GM23338 (cell line): ENCODE data around the gene FKBP5. TPM values are rescaled to one million over a fixed set of nuclear protein-coding genes. Genes with fewer than 3 reads are reported as not detected.

ENCODE experiments used
- ATAC-seq: fragments of 200-7000 bp; cut with Tn5 transposase; 3 replicates; pipeline ENCODE4 v1.9.1; 2020
- DNase-seq: peaks from one replicate; pipeline ENCODE4 v3.0.0-alpha.2; 2015; ENCODE audit warnings: low spot score
- H2AFZ ChIP-seq: fragments of 200-600 bp; sonication (generic); 2 replicates; pipeline ENCODE4 v1.8.0; 2016; ENCODE audit warnings: antibody characterized with exemption, mild to moderate bottlenecking, moderate library complexity
- H3F3A ChIP-seq: fragments of 200-600 bp; sonication (generic); replicated peaks from 2 replicates; pipeline ENCODE4 v1.8.0; 2017; ENCODE audit warnings: antibody characterized with exemption, mixed run types, low read depth
- H3K27ac ChIP-seq: fragments of 200-600 bp; sonication (generic); 2 replicates; pipeline ENCODE4 v1.6.1; 2016; ENCODE audit warnings: low read depth
- H3K27me3 ChIP-seq: fragments of 200-600 bp; sonication (generic); 2 replicates; pipeline ENCODE4 v1.8.0; 2016; ENCODE audit warnings: mild to moderate bottlenecking, mixed run types, moderate library complexity; ENCODE audit not compliant: insufficient read depth
- H3K36me3 ChIP-seq: fragments of 200-600 bp; sonication (generic); 2 replicates; pipeline ENCODE4 v1.8.0; 2016; ENCODE audit warnings: mild to moderate bottlenecking; ENCODE audit not compliant: insufficient read depth
- H3K4me1 ChIP-seq: fragments of 200-600 bp; sonication (generic); 2 replicates; pipeline ENCODE4 v1.8.0; 2016; ENCODE audit warnings: mild to moderate bottlenecking, moderate library complexity; ENCODE audit not compliant: insufficient read depth
- H3K4me2 ChIP-seq: fragments of 200-600 bp; sonication (generic); 2 replicates; pipeline ENCODE4 v1.7.1; 2017; ENCODE audit warnings: mixed run types
- H3K4me3 ChIP-seq: fragments of 200-600 bp; sonication (generic); 2 replicates; pipeline ENCODE4 v1.6.1; 2016; ENCODE audit warnings: mixed run types
- H3K79me2 ChIP-seq: fragments of 200-600 bp; sonication (generic); replicated peaks from 2 replicates; pipeline ENCODE4 v1.8.0; 2017; ENCODE audit warnings: mild to moderate bottlenecking; ENCODE audit not compliant: insufficient read depth
- H3K9me2 ChIP-seq: fragments of 200-600 bp; sonication (generic); 2 replicates; pipeline ENCODE4 v1.8.0; 2017; ENCODE audit not compliant: insufficient read depth
- H4K20me1 ChIP-seq: fragments of 200-600 bp; sonication (generic); replicated peaks from 2 replicates; pipeline ENCODE4 v1.8.0; 2017; ENCODE audit warnings: mild to moderate bottlenecking; ENCODE audit not compliant: insufficient read depth
- H3K27ac Mint-ChIP-seq: 2 replicates; pipeline ENCODE4 v1.8.0; 2020; ENCODE audit warnings: inconsistent platforms, mild to moderate bottlenecking, moderate library complexity, mixed read lengths
- H3K27me3 Mint-ChIP-seq: 3 replicates; pipeline ENCODE4 v1.8.0; 2022; ENCODE audit warnings: low read depth, mild to moderate bottlenecking, moderate library complexity, mixed read lengths, inconsistent platforms; ENCODE audit not compliant: insufficient read depth, poor library complexity
- H3K36me3 Mint-ChIP-seq: 3 replicates; pipeline ENCODE4 v1.8.0; 2021; ENCODE audit warnings: low read depth, mild to moderate bottlenecking, inconsistent platforms, moderate library complexity, mixed read lengths
- H3K4me1 Mint-ChIP-seq: 3 replicates; pipeline ENCODE4 v1.8.0; 2020; ENCODE audit warnings: mild to moderate bottlenecking, inconsistent platforms, mixed read lengths
- H3K4me3 Mint-ChIP-seq: 3 replicates; pipeline ENCODE4 v1.8.0; 2021; ENCODE audit warnings: moderate library complexity, mild to moderate bottlenecking, inconsistent platforms, mixed read lengths
- H3K9me3 Mint-ChIP-seq: 3 replicates; pipeline ENCODE4 v1.8.0; 2020; ENCODE audit warnings: moderate library complexity, mild to moderate bottlenecking, inconsistent platforms, mixed read lengths
- CREB1 ChIP-seq: fragments of 250-450 bp; sonication (Bioruptor Pico); IDR thresholded peaks from 2 replicates; pipeline ENCODE4 v1.5.0; 2020; ENCODE audit warnings: low read depth, mild to moderate bottlenecking, moderate library complexity
- EZH2phosphoT487 ChIP-seq: fragments of 200-600 bp; sonication (generic); IDR thresholded peaks from one replicate; pipeline ENCODE4 v1.8.1; 2018; ENCODE audit warnings: antibody characterized with exemption; ENCODE audit not compliant: unreplicated experiment
- JUNB ChIP-seq: IDR thresholded peaks from one replicate; pipeline ENCODE4 v1.6.1; 2016; ENCODE audit warnings: antibody characterized with exemption; ENCODE audit not compliant: unreplicated experiment
- NANOG ChIP-seq: IDR thresholded peaks from 2 replicates; pipeline ENCODE4 v1.6.1; 2016; ENCODE audit warnings: antibody characterized with exemption, borderline replicate concordance
- POLR2AphosphoS5 ChIP-seq: IDR thresholded peaks from 2 replicates; pipeline ENCODE4 v1.6.1; 2016; ENCODE audit warnings: antibody characterized with exemption, low read depth
- REST ChIP-seq: IDR thresholded peaks from one replicate; pipeline ENCODE4 v1.6.1; 2018; ENCODE audit warnings: antibody characterized with exemption; ENCODE audit not compliant: unreplicated experiment
- STAT1 ChIP-seq: IDR thresholded peaks from one replicate; pipeline ENCODE4 v1.6.1; 2016; ENCODE audit warnings: antibody characterized with exemption; ENCODE audit not compliant: unreplicated experiment
- ZNF331 ChIP-seq: fragments of 250-450 bp; sonication (Bioruptor Pico); IDR thresholded peaks from 2 replicates; pipeline ENCODE4 v1.5.0; 2020; ENCODE audit warnings: low read depth, mild to moderate bottlenecking, moderate library complexity
- polyA plus RNA-seq: library from polyadenylated mRNA; unstranded; fragments of >200 nt; fragmentation: Nextera tagmentation; extraction: Ambion mirVana; gene quantifications from 2 replicates; pipeline ENCODE4 v1.2.1, GENCODE V29; 2016
- total RNA-seq: library from RNA; depleted of rRNA; stranded (reverse); fragments of >200 nt; shearing (Covaris generic); gene quantifications from 2 replicates; pipeline ENCODE4 v1.2.3, GENCODE V29; 2014
- TF ChIP-seq, protein P1 (sequence below), 2 experiments: fragments of 200-600 bp in 1 of 2; sonication (generic) in 1 of 2; conservative IDR thresholded peaks; 2 replicates each; pipeline versions ENCODE4 v1.5.1 to v1.6.1; 2016 to 2017; ENCODE audit warnings: antibody characterized with exemption in 2 of 2, low read depth in 2 of 2, mild to moderate bottlenecking in 2 of 2, moderate library complexity in 1 of 2
- TF ChIP-seq, protein P2 (sequence below): fragments of 250-450 bp; sonication (Bioruptor Pico); IDR thresholded peaks from 2 replicates; pipeline ENCODE4 v1.5.0; 2020; ENCODE audit warnings: mild to moderate bottlenecking, moderate library complexity

FKBP5 gene
- total and polyA plus RNA-seq, 2 experiments from 2014 or later = 19.8 to 28.6 TPM

GRCh38 chr6:35731414-35731735, 42.7 kb upstream of the FKBP5 start:
- H3K36me3 Mint-ChIP-seq = no peaks in the 10 kb centered on the region; the same call in 2 of the 3 replicates
- peaks cover 26% of the 10 kb centered on the region for H3K27me3 Mint-ChIP-seq
- Histone ChIP-seq H3K36me3 (no peaks in the 10 kb centered on the region; the same call in 1 of the 2 replicates), H3K4me3 (peak overlapping the region; percentile 92), H3K4me1 (peaks cover 43% of the 10 kb centered on the region), H3K27me3 (peaks cover 10% of the 10 kb centered on the region), H3K79me2 (no peaks in the 10 kb centered on the region), H2AFZ (peak overlapping the region; percentile 72; the same call in 1 of the 2 replicates), H3K27ac (peak overlapping the region; percentile 99), H3K4me2 (peak overlapping the region; percentile 89), H3F3A (peaks cover 30% of the 10 kb centered on the region), H4K20me1 (no peaks in the 10 kb centered on the region), H3K9me2 (no peaks in the 10 kb centered on the region)
- no peaks in the 10 kb centered on the region for H3K9me3 Mint-ChIP-seq
- ATAC-seq (peak; percentile 48), DNase-seq (peak; percentile 98)
- H3K27ac Mint-ChIP-seq = peak overlapping the region; percentile 83; the same call in 1 of the 2 replicates
- no peak for TF ChIP-seq STAT1
- no peak for TF ChIP-seq EZH2phosphoT487
- TF ChIP-seq, protein P1, sequence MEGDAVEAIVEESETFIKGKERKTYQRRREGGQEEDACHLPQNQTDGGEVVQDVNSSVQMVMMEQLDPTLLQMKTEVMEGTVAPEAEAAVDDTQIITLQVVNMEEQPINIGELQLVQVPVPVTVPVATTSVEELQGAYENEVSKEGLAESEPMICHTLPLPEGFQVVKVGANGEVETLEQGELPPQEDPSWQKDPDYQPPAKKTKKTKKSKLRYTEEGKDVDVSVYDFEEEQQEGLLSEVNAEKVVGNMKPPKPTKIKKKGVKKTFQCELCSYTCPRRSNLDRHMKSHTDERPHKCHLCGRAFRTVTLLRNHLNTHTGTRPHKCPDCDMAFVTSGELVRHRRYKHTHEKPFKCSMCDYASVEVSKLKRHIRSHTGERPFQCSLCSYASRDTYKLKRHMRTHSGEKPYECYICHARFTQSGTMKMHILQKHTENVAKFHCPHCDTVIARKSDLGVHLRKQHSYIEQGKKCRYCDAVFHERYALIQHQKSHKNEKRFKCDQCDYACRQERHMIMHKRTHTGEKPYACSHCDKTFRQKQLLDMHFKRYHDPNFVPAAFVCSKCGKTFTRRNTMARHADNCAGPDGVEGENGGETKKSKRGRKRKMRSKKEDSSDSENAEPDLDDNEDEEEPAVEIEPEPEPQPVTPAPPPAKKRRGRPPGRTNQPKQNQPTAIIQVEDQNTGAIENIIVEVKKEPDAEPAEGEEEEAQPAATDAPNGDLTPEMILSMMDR (conservative IDR thresholded peaks at IDR 0.05; ENCODE audit: low read depth in 2 of 2) = no peak
- peak; percentile 83 for TF ChIP-seq POLR2AphosphoS5
- peak; percentile 89 for TF ChIP-seq CREB1 (CRISPR knock-in tag)
- H3K4me3 Mint-ChIP-seq = peak overlapping the region; percentile 81
- H3K4me1 Mint-ChIP-seq = peaks cover 47% of the 10 kb centered on the region

DNA sequence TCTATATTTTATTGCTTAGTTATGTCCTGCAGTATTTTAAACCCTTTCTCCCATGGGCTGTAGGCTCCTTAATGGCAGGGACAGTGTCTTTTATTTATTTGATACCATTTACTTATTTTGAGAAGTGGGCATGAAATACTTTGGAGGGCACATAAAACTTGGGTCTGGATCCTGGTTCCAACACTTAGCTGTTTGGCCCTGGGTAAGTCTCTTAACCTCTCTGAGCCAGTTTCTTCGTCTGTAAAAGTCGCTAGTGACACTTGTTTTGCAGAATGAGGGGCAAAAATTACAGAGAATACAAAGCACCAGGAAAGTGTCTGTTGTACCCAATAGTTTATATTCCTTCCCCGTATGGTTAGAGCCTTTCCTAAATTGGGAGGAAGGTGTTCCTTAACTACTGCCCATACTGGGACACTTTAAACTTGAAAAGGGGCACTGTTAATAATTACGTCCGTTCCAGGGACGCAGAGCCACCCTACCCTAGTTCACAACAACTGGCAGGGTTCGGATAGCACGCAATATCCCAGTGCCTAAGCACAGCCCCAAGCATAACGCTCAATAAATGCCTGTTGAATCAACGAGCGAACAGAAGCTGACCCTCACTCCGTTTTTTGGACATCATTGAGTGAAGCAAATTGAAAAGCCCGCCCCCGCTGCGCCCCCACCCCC, 42.2 kb upstream of the FKBP5 start:
- Histone ChIP-seq H3F3A (peaks cover 30% of the 10 kb centered on the region), H3K27ac (peak overlapping the region; percentile 78; the same call in 1 of the 2 replicates), H3K4me2 (peak overlapping the region; percentile 75), H2AFZ (no peak overlapping the region), H3K4me1 (peaks cover 43% of the 10 kb centered on the region), H3K9me2 (no peaks in the 10 kb centered on the region), H3K27me3 (peaks cover 13% of the 10 kb centered on the region), H3K79me2 (no peaks in the 10 kb centered on the region), H3K4me3 (peak overlapping the region; percentile 92), H4K20me1 (no peaks in the 10 kb centered on the region), H3K36me3 (no peaks in the 10 kb centered on the region; the same call in 1 of the 2 replicates)
- Mint-ChIP-seq H3K27me3 (peaks cover 30% of the 10 kb centered on the region), H3K36me3 (no peaks in the 10 kb centered on the region; the same call in 2 of the 3 replicates), H3K4me3 (peak overlapping the region; percentile 81), H3K9me3 (no peaks in the 10 kb centered on the region), H3K4me1 (peaks cover 49% of the 10 kb centered on the region), H3K27ac (no peak overlapping the region)
- no peak; the same call in 2 of the 3 replicates for ATAC-seq
- no peak for DNase-seq
- TF ChIP-seq JUNB (no peak), NANOG (no peak), STAT1 (no peak), ZNF331 (CRISPR knock-in tag) (no peak), REST (no peak)
- TF ChIP-seq, protein P2, sequence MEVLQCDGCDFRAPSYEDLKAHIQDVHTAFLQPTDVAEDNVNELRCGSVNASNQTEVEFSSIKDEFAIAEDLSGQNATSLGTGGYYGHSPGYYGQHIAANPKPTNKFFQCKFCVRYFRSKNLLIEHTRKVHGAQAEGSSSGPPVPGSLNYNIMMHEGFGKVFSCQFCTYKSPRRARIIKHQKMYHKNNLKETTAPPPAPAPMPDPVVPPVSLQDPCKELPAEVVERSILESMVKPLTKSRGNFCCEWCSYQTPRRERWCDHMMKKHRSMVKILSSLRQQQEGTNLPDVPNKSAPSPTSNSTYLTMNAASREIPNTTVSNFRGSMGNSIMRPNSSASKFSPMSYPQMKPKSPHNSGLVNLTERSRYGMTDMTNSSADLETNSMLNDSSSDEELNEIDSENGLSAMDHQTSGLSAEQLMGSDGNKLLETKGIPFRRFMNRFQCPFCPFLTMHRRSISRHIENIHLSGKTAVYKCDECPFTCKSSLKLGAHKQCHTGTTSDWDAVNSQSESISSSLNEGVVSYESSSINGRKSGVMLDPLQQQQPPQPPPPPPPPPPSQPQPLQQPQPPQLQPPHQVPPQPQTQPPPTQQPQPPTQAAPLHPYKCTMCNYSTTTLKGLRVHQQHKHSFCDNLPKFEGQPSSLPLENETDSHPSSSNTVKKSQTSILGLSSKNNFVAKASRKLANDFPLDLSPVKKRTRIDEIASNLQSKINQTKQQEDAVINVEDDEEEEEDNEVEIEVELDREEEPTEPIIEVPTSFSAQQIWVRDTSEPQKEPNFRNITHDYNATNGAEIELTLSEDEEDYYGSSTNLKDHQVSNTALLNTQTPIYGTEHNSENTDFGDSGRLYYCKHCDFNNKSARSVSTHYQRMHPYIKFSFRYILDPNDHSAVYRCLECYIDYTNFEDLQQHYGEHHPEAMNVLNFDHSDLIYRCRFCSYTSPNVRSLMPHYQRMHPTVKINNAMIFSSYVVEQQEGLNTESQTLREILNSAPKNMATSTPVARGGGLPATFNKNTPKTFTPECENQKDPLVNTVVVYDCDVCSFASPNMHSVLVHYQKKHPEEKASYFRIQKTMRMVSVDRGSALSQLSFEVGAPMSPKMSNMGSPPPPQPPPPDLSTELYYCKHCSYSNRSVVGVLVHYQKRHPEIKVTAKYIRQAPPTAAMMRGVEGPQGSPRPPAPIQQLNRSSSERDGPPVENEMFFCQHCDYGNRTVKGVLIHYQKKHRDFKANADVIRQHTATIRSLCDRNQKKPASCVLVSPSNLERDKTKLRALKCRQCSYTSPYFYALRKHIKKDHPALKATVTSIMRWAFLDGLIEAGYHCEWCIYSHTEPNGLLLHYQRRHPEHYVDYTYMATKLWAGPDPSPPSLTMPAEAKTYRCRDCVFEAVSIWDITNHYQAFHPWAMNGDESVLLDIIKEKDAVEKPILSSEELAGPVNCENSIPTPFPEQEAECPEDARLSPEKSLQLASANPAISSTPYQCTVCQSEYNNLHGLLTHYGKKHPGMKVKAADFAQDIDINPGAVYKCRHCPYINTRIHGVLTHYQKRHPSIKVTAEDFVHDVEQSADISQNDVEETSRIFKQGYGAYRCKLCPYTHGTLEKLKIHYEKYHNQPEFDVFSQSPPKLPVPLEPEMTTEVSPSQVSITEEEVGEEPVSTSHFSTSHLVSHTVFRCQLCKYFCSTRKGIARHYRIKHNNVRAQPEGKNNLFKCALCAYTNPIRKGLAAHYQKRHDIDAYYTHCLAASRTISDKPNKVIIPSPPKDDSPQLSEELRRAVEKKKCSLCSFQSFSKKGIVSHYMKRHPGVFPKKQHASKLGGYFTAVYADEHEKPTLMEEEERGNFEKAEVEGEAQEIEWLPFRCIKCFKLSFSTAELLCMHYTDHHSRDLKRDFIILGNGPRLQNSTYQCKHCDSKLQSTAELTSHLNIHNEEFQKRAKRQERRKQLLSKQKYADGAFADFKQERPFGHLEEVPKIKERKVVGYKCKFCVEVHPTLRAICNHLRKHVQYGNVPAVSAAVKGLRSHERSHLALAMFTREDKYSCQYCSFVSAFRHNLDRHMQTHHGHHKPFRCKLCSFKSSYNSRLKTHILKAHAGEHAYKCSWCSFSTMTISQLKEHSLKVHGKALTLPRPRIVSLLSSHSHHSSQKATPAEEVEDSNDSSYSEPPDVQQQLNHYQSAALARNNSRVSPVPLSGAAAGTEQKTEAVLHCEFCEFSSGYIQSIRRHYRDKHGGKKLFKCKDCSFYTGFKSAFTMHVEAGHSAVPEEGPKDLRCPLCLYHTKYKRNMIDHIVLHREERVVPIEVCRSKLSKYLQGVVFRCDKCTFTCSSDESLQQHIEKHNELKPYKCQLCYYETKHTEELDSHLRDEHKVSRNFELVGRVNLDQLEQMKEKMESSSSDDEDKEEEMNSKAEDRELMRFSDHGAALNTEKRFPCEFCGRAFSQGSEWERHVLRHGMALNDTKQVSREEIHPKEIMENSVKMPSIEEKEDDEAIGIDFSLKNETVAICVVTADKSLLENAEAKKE = no peak
